GM12878 (cell line): ENCODE data around the gene M1AP. TPM values are rescaled to one million over a fixed set of nuclear protein-coding genes. Genes with fewer than 3 reads are reported as not detected.

ENCODE experiments used
- ATAC-seq: fragments of 200-7000 bp; cut with Tn5 transposase; 3 replicates; pipeline ENCODE4 v1.9.1; 2020; ENCODE audit warnings: mild to moderate bottlenecking, moderate library complexity
- BruUV-seq: library from RNA; stranded (reverse); fragments of 400-500 nt; replicated peaks from 2 replicates; lab custom pipeline; 2021; lab: Mats Ljungman, UMichigan
- CTCF ChIA-PET: fragments of 300-600 bp; sonication (Branson Sonifier 250); formaldehyde crosslinking; extraction: SDS; loops from one replicate; lab custom pipeline; 2021; ENCODE audit warnings: inconsistent platforms; lab: Yijun Ruan, JAX
- POLR2A ChIA-PET: fragments of 350-600 bp; formaldehyde crosslinking; extraction: SDS; loops from one replicate; lab custom pipeline; 2021; ENCODE audit warnings: inconsistent platforms; lab: Charles Lee
- RAD21 ChIA-PET: fragments of 300-600 bp; sonication (Branson Sonifier 250); formaldehyde crosslinking; loops from one replicate; lab custom pipeline; 2023; ENCODE audit warnings: antibody characterized with exemption; ENCODE audit not compliant: unreplicated experiment; lab: Charles Lee
- SMC1A ChIA-PET: fragments of 300-600 bp; sonication (Branson Sonifier 250); formaldehyde crosslinking; loops from one replicate; lab custom pipeline; 2023; ENCODE audit not compliant: unreplicated experiment, uncharacterized antibody; lab: Charles Lee
- DNase-seq: peaks from one replicate; pipeline ENCODE4 v3.0.0-alpha.2; 2011; ENCODE audit warnings: low read depth, low spot score
- FAIRE-seq: peaks from 3 replicates; lab custom pipeline; 2011; peaks lifted over from hg19 to GRCh38; lab: Jason Lieb, UNC
- H2AFZ ChIP-seq: 2 replicates; pipeline ENCODE4 v1.6.0; 2011; ENCODE audit warnings: low read depth, low read length, control low read depth; ENCODE audit not compliant: control insufficient read depth
- H3K27ac ChIP-seq: 2 replicates; pipeline ENCODE4 v1.5.1; 2011; ENCODE audit warnings: control low read depth; ENCODE audit not compliant: control insufficient read depth, insufficient read depth
- H3K27me3 ChIP-seq, 2 experiments: replicated peaks in 1 of 2; 2 replicates each; pipeline versions ENCODE4 v1.6.0 to v1.6.1; 2011; ENCODE audit warnings: low read length in 1 of 2; ENCODE audit not compliant: control insufficient read depth in 2 of 2, insufficient read depth in 2 of 2
- H3K36me3 ChIP-seq, 2 experiments: 2 replicates each; pipeline ENCODE4 v1.5.1; 2011; ENCODE audit warnings: low read length in 1 of 2; ENCODE audit not compliant: control insufficient read depth in 2 of 2, insufficient read depth in 2 of 2
- H3K4me1 ChIP-seq: 2 replicates; pipeline ENCODE4 v1.6.1; 2011; ENCODE audit warnings: mild to moderate bottlenecking, low read length, moderate library complexity, mixed read lengths; ENCODE audit not compliant: control insufficient read depth, insufficient read depth
- H3K4me2 ChIP-seq: 2 replicates; pipeline ENCODE4 v1.6.0; 2011; ENCODE audit warnings: control low read depth; ENCODE audit not compliant: control insufficient read depth, insufficient read depth
- H3K4me3 ChIP-seq: fragments of 200-600 bp; sonication (generic); 2 replicates; pipeline ENCODE4 v1.5.1; 2016
- H3K79me2 ChIP-seq: 2 replicates; pipeline ENCODE4 v1.6.0; 2011; ENCODE audit warnings: low read length; ENCODE audit not compliant: control insufficient read depth, insufficient read depth
- H3K9ac ChIP-seq: 2 replicates; pipeline ENCODE4 v1.8.0; 2011; ENCODE audit warnings: low read length, control low read depth, mixed read lengths; ENCODE audit not compliant: control insufficient read depth, insufficient read depth
- H3K9me3 ChIP-seq: replicated peaks from 3 replicates; pipeline ENCODE4 v1.5.1; 2011; ENCODE audit warnings: mild to moderate bottlenecking, low read length; ENCODE audit not compliant: control insufficient read depth, insufficient read depth
- H4K20me1 ChIP-seq: 2 replicates; pipeline ENCODE4 v1.6.0; 2011; ENCODE audit not compliant: control insufficient read depth, insufficient read depth
- CBFB ChIP-seq: IDR thresholded peaks from 2 replicates; pipeline ENCODE4 v1.6.1; 2016; ENCODE audit warnings: antibody characterized with exemption, low read depth
- MTA2 ChIP-seq: fragments of 450-650 bp; IDR thresholded peaks from 2 replicates; pipeline ENCODE4 v1.6.1; 2016; ENCODE audit warnings: low read depth, mild to moderate bottlenecking, moderate library complexity
- NFYA ChIP-seq: IDR thresholded peaks from 2 replicates; pipeline ENCODE4 v1.6.1; 2011; ENCODE audit warnings: low read depth, mild to moderate bottlenecking, low read length, improper control_type of control experiment, borderline replicate concordance
- RELB ChIP-seq: fragments of 450-650 bp; IDR thresholded peaks from 2 replicates; pipeline ENCODE4 v1.6.1; 2017; ENCODE audit warnings: low read depth, mild to moderate bottlenecking, moderate library complexity
- SMAD5 ChIP-seq: IDR thresholded peaks from 2 replicates; pipeline ENCODE4 v1.6.1; 2016; ENCODE audit warnings: antibody characterized with exemption, low read depth
- TARDBP ChIP-seq: IDR thresholded peaks from 2 replicates; pipeline ENCODE4 v1.6.1; 2016; ENCODE audit warnings: borderline replicate concordance
- TCF12 ChIP-seq: IDR thresholded peaks from 2 replicates; pipeline ENCODE4 v1.6.1; 2011; ENCODE audit warnings: low read depth, mild to moderate bottlenecking, low read length
- WRNIP1 ChIP-seq: IDR thresholded peaks from 2 replicates; pipeline ENCODE4 v1.6.1; 2011; ENCODE audit warnings: low read depth, low read length, improper control_type of control experiment, borderline replicate concordance
- WGBS: methylation state at CpG from one replicate; pipeline ENCODE4 v1.1.6; 2016; ENCODE audit warnings: low lambda C conversion rate; ENCODE audit not compliant: insufficient replicate concordance, insufficient coverage; ENCODE audit errors: missing lambda C conversion rate; 5-methylcytosine and 5-hydroxymethylcytosine counted together
- in situ Hi-C: fragments of 300-500 bp; cut with MboI; formaldehyde crosslinking; loops from 9 replicates; pipeline ENCODE4 v1.14.3; 2018; ENCODE audit warnings: mixed read lengths
- intact Hi-C: fragments of 100-400 bp; cut with micrococcal nuclease; formaldehyde crosslinking; loops from one replicate; pipeline ENCODE4 v1.14.2; 2022; ENCODE audit not compliant: unreplicated experiment
- polyA plus RNA-seq, 11 experiments: library from polyadenylated mRNA; depleted of rRNA in 4 of 11; unstranded in 6 of 11; stranded (reverse) in 5 of 11; fragments of >200 nt; fragmentation: Nextera tagmentation in 4 of 11; fragmentation: Illumina TruSeq in 1 of 11; extraction: Ambion mirVana in 4 of 11; extraction: Trizol in 1 of 11; gene quantifications; 1 replicate in 1 of 11; 2 replicates in 10 of 11; pipeline versions ENCODE4 v1.2.1 to v1.2.3, GENCODE V29; 2011 to 2016; ENCODE audit warnings: inconsistent platforms in 2 of 11, missing spikeins in 2 of 11, low read depth in 1 of 11
- total RNA-seq, 4 experiments: library from RNA; depleted of rRNA in 3 of 4; stranded (reverse); fragments of >200 nt in 3 of 4; fragmentation: Illumina TruSeq in 1 of 4; extraction: Trizol in 1 of 4; gene quantifications; 2 replicates each; pipeline versions ENCODE4 v1.2.1 to v1.2.3, GENCODE V29; 2013 to 2021
- TF ChIP-seq, protein P1 (sequence below): fragments of 450-650 bp; IDR thresholded peaks from 2 replicates; pipeline ENCODE4 v1.6.1; 2016; ENCODE audit warnings: mild to moderate bottlenecking, moderate library complexity, borderline replicate concordance

Gene M1AP
- total and polyA plus RNA-seq, 10 of the 15 experiments (the other 5 are each of a cell fraction or from before 2014, with no cell fraction given), result 0.04 to 0.32 (median 0.16) TPM; not detected in 4

DNA sequence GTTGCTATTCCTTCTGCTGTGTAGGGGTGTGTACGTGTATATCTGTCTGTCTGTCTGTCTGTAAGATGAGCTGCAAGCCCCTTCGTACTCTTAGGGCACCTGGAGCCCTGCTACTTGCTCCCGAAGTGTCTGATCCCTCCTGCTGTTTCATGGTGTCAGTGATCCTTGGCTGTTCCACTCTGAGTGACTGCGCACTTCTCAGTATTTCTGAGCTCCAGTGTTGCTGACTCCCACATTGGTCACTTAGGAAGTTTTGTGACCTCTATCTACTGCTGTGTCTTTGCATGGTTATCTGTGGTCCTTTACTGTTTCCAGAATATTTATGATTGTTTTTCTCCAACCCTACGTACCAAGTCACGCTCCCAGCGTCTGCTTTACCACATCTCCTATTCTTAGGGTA is 22.1 kb upstream of the M1AP start:
- BruUV-seq, result no TSS peak
- ChIA-PET SMC1A (no interaction called here), RAD21 (no interaction called here), POLR2A (no interaction called here), CTCF (interaction anchor here (0.7 to 1.1 kb wide), 2 partner anchors 84 to 98 kb away, joined by 3 read pairs; no protein-coding TSS in a partner anchor)
- H3K9me3 ChIP-seq, result no peaks in the 10 kb centered on the region
- no peak for ATAC-seq
- no peak overlapping the region for H3K4me3 ChIP-seq
- no peaks in the 10 kb centered on the region for H3K36me3 ChIP-seq
- in situ Hi-C loops (no loop called here), intact Hi-C loops (no loop called here)
- no peaks in the 10 kb centered on the region for H3K27me3 ChIP-seq
- H2AFZ ChIP-seq, result no peak overlapping the region
- no peaks in the 10 kb centered on the region for H4K20me1 ChIP-seq
- no peak for TF ChIP-seq NFYA
- no peak for TF ChIP-seq WRNIP1
- no peak for TF ChIP-seq MTA2
- TF ChIP-seq CBFB, result no peak
- TF ChIP-seq TARDBP, result no peak
- no peak for TF ChIP-seq TCF12
- no peak for TF ChIP-seq SMAD5
- TF ChIP-seq RELB, result no peak
- TF ChIP-seq, protein P1, sequence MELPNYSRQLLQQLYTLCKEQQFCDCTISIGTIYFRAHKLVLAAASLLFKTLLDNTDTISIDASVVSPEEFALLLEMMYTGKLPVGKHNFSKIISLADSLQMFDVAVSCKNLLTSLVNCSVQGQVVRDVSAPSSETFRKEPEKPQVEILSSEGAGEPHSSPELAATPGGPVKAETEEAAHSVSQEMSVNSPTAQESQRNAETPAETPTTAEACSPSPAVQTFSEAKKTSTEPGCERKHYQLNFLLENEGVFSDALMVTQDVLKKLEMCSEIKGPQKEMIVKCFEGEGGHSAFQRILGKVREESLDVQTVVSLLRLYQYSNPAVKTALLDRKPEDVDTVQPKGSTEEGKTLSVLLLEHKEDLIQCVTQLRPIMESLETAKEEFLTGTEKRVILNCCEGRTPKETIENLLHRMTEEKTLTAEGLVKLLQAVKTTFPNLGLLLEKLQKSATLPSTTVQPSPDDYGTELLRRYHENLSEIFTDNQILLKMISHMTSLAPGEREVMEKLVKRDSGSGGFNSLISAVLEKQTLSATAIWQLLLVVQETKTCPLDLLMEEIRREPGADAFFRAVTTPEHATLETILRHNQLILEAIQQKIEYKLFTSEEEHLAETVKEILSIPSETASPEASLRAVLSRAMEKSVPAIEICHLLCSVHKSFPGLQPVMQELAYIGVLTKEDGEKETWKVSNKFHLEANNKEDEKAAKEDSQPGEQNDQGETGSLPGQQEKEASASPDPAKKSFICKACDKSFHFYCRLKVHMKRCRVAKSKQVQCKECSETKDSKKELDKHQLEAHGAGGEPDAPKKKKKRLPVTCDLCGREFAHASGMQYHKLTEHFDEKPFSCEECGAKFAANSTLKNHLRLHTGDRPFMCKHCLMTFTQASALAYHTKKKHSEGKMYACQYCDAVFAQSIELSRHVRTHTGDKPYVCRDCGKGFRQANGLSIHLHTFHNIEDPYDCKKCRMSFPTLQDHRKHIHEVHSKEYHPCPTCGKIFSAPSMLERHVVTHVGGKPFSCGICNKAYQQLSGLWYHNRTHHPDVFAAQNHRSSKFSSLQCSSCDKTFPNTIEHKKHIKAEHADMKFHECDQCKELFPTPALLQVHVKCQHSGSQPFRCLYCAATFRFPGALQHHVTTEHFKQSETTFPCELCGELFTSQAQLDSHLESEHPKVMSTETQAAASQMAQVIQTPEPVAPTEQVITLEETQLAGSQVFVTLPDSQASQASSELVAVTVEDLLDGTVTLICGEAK, result no peak
- H3K79me2 ChIP-seq, result no peaks in the 10 kb centered on the region
- H3K4me2 ChIP-seq, result no peak overlapping the region
- 88% methylated on average over 7 of the region's 7 CpGs for WGBS
- no peak overlapping the region for H3K9ac ChIP-seq
- H3K4me1 ChIP-seq, result no peaks in the 10 kb centered on the region
- no peak for DNase-seq
- FAIRE-seq, result no peak
- H3K27ac ChIP-seq, result no peak overlapping the region
